IPS-18c (cell line): ENCODE data around the gene FFAR4.
"Not testable (repeated sequence)": the region's sequence is repeated elsewhere in the genome, so short reads cannot be mapped to it uniquely, and the experiment has no call there.

Source experiments
- H3K4me3 ChIP-seq: 2 replicates; pipeline ENCODE4 v1.7.0; 2013; ENCODE audit warnings: low read depth, mild to moderate bottlenecking, low read length, moderate library complexity; ENCODE audit not compliant: insufficient read depth
- H3K9me3 ChIP-seq: one replicate; pipeline ENCODE4 v1.6.1; 2013; ENCODE audit warnings: mild to moderate bottlenecking, low read length, moderate library complexity; ENCODE audit not compliant: control insufficient read depth, insufficient read depth

Gene FFAR4

DNA sequence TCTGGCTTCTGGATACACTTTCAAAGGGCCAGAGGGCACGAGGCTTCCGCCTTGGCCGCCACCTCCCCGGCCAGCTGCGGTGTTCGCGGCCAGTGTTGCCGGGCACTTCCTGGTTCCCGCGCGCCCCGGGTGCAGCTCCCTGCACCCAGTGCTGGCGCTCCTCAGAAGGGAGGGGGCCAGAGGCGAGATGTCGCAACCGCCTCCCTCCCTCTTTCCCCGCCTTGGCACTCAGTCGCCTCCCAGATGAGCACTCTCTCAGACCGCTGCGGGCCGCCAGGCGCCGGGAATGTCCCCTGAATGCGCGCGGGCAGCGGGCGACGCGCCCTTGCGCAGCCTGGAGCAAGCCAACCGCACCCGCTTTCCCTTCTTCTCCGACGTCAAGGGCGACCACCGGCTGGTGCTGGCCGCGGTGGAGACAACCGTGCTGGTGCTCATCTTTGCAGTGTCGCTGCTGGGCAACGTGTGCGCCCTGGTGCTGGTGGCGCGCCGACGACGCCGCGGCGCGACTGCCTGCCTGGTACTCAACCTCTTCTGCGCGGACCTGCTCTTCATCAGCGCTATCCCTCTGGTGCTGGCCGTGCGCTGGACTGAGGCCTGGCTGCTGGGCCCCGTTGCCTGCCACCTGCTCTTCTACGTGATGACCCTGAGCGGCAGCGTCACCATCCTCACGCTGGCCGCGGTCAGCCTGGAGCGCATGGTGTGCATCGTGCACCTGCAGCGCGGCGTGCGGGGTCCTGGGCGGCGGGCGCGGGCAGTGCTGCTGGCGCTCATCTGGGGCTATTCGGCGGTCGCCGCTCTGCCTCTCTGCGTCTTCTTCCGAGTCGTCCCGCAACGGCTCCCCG is at the start of gene FFAR4:
FFAR4 (plus strand) TSS at position 231 of the 842 bp plus-strand sequence; CDS start at position 287, 56 bp downstream.
- H3K9me3 ChIP-seq = no peaks in the 10 kb centered on the region
- H3K4me3 ChIP-seq = peak within 1 kb of the TSS; percentile 58

DNA sequence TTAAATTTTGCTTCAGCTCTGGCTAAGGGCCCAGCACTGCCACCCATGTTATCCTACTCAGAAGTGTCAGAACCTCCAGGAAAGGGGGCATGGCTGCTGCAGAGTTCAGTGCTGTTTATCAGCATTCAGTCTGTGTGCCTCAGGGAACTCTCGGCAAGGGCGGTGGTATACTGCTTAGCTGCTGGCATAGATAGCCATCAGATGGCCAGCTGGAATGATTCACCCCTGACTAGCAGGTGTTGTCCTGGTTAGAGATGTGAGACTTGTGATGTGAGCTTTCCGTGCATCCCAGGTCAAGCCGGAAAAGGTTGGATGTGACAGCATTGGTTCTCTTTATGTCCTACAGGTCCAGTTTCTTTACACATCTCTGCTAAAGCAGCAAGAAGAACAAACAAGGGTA is 47.9 kb upstream of the FFAR4 start:
- Histone ChIP-seq H3K4me3 (no peak overlapping the region), H3K9me3 (peaks cover 16% of the 10 kb centered on the region)

DNA sequence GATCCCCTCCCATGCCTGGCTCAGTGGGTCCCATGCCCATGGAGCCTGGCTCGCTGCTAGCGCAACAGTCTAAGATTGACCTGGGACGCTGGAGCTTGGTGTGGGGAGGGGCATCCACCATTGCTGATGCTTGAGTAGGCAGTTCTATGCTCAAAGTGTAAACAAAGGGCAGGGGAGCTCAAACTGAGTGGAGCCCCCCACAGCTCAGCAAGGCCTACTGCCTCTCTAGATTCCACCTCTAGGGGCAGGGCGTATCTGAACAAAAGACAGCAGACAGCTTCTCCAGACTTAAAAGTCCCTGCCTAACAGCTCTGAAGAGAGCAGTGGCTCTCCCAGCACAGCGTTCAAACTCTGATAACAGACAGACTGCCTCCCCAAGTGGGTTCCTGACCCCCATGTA is 31.2 kb upstream of the FFAR4 start:
- H3K4me3 ChIP-seq = no peak overlapping the region
- H3K9me3 ChIP-seq = no peaks in the 10 kb centered on the region

DNA sequence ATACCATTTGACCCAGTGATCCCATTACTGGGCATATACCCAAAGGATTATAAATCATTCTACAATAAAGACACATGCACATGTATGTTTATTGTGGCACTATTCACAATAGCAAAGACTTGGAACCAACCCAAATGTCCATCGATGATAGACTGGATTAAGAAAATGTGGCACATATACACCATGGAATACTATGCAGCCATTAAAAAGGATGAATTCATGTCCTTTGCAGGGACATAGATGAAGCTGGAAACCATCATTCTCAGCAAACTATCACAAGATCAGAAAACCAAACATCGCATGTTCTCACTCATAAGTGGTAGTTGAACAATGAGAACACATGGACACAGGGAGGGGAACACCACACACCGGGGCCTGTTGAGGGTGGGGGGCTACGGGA is 25.6 kb upstream of the FFAR4 start:
- not testable (repeated sequence) for H3K4me3 ChIP-seq, H3K9me3 ChIP-seq

DNA sequence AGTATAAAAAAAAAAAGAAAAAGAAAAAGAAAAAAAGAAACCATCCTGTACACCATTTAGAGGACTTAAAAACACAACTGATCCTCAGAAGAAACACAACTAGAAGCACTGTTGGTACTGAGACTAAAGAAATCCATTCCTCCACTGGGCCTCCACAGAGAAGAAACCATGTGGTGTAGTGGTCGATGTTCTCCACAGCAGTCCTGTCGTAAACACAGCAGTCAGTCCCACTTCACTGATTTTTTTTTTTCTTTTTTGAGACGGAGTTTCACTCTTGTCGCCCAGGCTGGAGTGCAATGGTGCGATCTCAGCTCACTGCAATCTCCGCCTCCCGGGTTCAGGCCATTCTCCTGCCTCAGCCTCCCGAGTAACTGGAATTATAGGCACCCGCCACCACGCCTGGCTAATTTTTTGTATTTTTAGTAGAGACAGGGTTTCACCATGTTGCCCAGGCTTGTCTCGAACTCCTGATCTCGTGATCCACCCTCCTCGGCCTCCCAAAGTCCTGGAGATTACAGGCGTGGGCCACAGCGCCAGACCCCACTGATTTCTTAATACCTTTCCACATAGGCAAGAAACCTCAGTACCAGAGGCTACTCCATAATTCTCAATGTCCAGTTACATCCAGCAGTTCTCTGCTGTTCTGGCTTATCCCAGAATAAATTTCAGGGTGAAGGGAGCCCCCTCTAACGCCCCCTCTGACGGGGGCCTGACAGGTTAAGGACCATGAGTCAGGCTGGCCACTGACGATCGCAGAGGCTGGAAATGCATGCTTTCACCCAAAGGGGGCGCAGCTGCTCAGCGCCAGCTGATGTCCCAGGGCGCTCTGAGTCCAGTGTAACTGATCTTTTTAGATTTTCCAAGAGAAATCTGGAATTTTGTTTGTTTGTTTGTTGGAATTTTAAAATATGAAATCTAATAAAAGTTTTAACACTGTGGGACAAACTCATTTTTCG is 24.8 kb upstream of the FFAR4 start:
- peaks cover 3% of the 10 kb centered on the region for H3K9me3 ChIP-seq
- no peak overlapping the region for H3K4me3 ChIP-seq

DNA sequence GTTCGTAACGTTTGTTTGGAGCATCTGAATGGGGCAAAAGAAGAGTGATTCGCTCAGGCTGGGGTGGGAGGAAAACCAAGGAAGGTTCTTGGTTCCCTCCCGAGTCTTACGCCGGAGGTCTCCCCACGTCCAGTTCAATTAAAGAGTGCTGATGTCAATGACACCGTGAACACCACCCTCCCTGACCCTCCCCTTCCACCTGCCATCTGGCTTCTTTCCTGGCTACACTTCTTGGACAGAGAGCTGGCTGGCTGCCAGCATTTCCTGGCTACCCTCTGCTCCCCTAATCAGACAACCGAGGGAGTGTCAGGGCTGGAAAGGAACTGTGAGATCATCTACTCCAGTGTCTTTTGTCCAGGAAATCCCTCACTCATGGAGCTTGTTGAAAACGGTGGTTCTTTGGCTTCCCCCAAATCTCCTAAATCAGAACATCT is 24.1 kb upstream of the FFAR4 start:
- Histone ChIP-seq H3K4me3 (no peak overlapping the region), H3K9me3 (peaks cover 3% of the 10 kb centered on the region)

DNA sequence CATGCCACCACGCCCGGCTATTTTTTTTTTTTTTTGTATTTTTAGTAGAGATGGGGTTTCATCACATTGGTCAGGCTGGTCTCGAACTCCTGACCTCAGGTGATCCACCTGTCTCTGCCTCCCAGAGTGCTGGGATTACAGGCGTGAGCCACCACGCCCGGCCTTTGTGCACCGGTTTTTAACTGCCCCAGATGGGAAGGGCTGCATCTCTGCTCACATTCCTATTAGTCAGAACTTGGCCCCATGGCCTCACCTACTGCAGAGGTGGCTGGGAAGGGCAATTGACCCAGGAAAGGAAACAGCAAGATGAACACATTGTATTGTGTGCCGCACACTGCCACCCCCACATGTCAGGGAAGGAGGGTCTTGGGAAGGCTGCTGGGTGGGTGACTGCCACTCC is 19.5 kb upstream of the FFAR4 start:
- not testable (repeated sequence) for H3K9me3 ChIP-seq, H3K4me3 ChIP-seq

DNA sequence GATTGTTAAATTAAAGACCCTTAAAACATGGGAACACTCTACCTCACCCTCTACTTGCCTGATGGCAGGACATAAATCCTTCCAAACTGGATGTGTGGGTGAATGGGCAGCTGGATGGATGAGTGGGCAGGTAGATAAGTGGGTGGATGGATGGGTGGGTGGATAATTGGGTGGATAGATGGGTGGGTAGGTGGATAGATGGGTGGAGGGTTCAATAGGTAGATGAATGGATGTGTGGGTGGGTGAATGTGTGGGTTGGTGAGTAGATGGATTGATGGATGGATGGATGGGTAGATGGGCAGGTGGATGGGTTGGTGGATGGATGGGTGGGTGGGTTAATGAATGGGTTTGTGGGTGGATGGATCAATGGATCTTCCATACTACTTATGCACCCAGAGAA is 18.9 kb upstream of the FFAR4 start:
- peaks cover 3% of the 10 kb centered on the region for H3K9me3 ChIP-seq
- no peak overlapping the region for H3K4me3 ChIP-seq

DNA sequence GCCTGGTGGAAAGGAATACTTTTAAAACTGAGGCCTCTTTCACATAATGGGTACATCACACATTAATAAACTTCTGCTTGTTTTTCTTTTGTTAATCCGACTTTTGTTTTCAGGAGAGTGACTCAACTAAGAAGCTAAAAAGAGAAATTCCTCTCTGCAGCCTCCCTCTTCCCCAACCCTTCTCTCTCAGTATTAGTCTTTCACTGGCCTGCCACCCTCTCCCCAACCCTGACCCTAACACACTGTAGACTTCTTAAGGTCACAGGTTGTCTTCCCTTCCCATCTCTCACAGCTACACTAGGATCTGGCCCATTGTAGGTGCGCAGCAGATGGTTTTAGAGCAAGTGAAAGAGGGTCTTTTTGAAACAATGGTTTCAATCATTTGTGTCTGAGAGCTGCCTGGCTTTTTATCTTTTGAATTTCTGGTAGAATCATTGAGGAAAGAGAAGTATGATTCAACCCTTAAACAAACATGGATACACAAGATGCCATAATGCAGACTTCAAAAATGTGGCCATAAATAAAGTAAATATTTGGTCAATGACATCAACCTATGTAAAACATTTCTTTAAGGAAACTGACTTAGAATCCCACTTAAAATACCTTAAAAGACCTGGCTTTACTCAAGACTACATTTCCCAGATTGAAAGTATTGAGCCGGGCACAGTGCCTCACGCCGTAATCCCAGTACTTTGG is 17.9 kb upstream of the FFAR4 start:
- Histone ChIP-seq H3K4me3 (no peak overlapping the region), H3K9me3 (no peaks in the 10 kb centered on the region)

DNA sequence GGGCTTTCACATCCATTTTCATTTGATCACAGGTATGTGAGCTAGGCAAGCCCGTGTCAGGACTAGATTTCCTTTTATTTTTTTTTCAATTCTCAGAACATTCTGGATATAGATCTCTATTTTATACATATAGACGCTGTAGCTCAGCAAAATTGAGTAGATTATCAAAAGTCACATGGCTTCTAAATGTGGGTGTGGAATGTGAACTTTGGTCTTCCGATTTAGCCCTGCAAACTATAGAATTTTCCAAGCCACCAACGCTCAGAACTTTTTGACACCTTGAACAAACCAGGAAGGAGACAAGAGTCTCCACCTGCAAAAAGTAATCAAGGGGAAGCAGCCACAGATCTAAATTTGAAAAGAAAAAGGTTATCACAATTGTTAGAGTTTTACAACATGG is 15.9 kb upstream of the FFAR4 start:
- Histone ChIP-seq H3K9me3 (no peaks in the 10 kb centered on the region), H3K4me3 (no peak overlapping the region)

DNA sequence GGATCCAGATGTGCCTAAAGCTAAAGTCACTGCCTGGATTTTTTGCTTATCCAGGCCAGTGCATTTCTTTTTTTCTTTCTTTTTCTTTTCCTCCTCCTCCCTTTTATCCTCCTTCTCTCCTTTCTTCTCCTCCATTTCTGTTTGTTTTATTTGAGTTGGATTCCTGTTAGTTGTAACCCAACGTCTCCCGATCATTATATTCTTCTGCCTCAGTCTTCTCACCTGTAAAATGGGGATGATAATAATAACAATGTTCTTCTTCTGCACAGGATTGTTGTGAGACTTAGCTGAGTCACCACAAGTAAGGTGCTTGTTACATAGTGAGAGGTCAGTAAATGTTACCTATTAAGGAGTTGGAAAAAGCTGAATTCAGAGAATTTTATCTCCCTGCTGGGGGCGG is 13.7 kb upstream of the FFAR4 start:
- Histone ChIP-seq H3K4me3 (no peak overlapping the region), H3K9me3 (no peaks in the 10 kb centered on the region)

DNA sequence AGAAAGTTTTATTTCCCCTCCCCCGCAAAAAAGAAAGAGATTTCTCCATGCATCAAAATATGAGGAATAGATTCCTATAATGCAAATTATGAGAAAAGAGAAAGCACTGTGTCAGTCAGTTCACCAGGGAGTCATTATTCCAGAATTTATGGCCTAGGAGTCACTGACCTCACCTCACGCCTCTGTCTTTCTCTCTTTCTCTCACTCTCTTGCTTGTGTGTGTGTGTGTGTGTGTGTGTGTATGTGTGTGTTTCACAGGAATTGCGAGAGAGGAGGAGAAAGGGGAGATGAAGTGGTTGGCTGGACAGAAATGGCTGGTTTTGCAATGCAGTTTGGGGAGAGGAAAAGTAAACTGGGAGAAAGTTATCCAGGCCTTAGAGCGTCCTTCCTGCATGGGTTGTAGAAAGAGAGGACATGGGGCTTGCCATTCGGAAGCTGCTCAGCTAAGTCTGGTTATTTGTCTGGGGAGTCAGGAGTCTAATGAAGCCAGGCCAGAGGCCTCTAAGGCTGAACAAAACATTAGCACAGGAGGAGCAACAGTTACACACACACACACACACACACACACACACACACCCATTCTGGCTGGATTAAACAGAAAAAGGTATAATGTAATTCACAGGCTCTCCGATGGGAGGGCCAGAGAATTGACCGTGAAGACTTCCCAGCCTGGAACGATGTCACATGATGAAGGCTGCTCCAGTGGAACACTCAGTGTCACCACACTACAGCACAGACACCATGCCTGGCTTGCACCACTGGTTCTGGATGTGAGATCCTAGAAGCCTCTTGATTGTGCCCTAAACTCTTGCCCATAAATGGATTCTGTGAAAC is 12.8 kb upstream of the FFAR4 start:
- Histone ChIP-seq H3K4me3 (no peak overlapping the region), H3K9me3 (no peaks in the 10 kb centered on the region)

DNA sequence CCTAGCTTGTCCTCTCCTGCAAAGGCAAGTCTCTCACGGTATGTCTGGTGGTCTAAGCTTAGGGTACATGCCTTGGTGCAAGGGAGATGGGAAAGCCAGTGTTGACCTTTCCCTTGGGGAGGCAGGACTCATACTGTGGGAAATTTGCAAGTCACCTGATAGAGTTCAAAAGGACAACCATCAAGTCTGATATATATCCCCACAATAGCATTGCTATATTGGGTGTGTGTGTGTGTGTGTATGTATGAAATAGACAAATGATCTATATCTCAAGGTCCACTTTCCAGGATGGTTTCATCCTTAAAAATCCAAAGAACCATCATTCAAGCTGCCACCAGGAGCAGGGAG is 12.2 kb upstream of the FFAR4 start:
- H3K9me3 ChIP-seq = no peaks in the 10 kb centered on the region
- no peak overlapping the region for H3K4me3 ChIP-seq

DNA sequence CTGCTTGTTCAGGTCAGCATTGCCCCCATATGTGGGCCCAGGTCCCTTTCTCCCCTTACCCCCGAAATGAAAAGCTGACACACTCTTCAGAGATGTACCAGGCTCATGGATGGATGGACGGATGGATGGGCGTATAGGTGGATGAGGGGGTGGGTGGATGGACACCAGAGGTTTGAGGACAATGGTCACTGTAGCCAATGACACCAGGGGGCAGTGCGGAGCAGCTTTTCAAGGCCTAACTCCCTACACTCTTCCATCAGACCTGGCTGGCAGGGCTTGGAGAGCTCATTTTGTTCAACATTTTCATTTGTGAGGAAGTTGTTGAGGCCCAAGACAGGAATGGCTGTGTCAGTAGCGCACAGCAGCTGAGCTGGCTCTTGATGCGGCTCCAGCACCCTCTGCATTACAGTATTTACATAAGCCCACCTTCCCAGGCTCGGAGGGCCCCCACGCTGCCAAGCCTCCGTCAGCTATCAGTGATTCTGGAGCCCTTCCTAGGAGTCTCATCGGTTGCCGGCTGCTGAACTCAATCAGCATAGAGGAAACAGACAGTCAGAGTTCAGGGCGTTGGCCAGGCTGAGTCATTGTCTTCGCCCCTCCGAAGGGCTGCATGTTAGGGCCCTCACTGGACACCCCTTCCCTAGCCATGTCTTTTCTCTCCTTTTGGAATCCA is 11.6 kb upstream of the FFAR4 start:
- Histone ChIP-seq H3K4me3 (no peak overlapping the region), H3K9me3 (no peaks in the 10 kb centered on the region)

DNA sequence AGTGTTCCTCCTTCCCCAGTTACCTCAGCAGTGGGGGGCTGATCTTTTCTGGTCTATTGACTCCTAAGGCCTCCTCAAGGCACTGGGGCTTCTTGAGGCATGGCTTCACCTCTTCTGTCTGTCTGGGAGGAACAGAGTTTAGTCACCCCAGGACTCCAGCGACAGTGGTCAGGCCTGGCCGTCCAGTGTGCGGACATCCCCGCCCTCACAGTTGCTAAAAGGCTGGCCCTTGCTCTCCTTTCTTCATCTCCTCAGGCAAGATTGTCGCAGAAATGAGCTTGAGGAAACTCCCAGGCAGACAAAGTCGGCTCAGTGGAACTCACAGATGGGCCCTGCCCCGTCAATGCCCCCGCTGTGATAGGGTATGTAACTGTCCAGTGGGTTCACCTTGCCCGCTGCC is 7.0 kb upstream of the FFAR4 start:
- Histone ChIP-seq H3K4me3 (no peak overlapping the region), H3K9me3 (no peaks in the 10 kb centered on the region)

DNA sequence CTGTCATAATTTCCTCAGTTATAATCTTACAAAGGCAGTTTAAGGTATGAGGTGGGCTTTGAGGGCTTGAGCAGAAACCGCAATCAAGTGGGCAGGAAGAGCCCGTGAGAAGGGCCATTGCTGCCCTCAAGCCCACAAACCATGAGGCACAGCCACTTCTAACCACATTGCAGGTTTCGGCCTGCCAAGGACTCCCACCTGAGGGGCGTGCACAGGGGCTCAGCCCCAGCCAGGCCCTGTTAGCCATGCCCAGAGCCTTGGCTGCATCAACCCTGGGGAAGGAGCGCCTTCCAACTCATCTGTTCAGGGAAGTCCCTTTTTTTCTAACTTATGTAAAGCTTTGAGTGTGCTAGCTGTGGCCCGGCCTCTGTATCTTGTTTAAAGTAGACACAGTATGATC is 5.9 kb upstream of the FFAR4 start:
- H3K4me3 ChIP-seq = no peak overlapping the region
- H3K9me3 ChIP-seq = no peaks in the 10 kb centered on the region
